ENCODE results near the gene TMEM259.

The TMEM259 gene

DNA sequence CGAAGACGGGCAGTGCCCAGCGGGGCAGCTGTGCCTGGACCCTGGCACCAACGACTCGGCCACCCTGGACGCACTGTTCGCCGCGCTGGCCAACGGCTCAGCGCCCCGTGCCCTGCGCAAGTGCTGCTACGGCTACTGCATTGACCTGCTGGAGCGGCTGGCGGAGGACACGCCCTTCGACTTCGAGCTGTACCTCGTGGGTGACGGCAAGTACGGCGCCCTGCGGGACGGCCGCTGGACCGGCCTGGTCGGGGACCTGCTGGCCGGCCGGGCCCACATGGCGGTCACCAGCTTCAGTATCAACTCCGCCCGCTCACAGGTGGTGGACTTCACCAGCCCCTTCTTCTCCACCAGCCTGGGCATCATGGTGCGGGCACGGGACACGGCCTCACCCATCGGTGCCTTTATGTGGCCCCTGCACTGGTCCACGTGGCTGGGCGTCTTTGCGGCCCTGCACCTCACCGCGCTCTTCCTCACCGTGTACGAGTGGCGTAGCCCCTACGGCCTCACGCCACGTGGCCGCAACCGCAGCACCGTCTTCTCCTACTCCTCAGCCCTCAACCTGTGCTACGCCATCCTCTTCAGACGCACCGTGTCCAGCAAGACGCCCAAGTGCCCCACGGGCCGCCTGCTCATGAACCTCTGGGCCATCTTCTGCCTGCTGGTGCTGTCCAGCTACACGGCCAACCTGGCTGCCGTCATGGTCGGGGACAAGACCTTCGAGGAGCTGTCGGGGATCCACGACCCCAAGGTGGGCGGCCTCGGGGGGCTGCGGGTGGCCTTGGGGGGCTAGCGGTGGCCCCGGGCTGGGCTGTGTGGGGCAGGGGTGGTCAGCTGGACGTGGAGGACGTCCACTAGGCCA is 15.9 kb downstream of the TMEM259 start:
- no peak for DNase-seq

GRCh38 chr19:1004204-1004802 is 16.6 kb downstream of the TMEM259 start:
- DNase-seq, result no peak

GRCh38 chr19:1003283-1003682 is 17.6 kb downstream of the TMEM259 start:
- no peak for DNase-seq

DNA sequence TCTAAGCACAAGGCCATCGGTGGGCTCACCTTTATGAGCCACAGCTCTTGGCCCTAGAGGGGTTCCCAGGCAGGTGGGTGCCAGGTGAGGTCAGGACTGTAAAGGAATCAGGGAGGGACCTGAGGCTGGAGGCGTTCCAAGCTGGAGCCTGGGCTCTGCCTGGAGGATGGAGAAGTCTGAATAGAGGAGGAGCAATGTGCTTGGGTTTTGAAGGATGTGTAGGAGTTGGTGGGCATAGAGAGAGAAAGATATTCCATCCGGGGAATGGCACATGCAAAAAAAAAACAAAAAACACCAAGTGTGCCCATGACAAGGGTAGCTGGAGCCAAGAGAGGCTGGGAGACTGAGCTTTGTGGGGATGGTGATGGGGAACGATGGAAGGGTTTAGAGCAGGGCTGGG is 18.3 kb downstream of the TMEM259 start:
- no peak for DNase-seq

GRCh38 chr19:1001538-1002166 is 19.3 kb downstream of the TMEM259 start:
- DNase-seq, result peak in 15 of 51 donors; percentile 2 to 53 (median 20)

- no peak for DNase-seq
Observed at GRCh38 chr19:1000591-1001537, 20.1 kb downstream of the TMEM259 start.

DNA sequence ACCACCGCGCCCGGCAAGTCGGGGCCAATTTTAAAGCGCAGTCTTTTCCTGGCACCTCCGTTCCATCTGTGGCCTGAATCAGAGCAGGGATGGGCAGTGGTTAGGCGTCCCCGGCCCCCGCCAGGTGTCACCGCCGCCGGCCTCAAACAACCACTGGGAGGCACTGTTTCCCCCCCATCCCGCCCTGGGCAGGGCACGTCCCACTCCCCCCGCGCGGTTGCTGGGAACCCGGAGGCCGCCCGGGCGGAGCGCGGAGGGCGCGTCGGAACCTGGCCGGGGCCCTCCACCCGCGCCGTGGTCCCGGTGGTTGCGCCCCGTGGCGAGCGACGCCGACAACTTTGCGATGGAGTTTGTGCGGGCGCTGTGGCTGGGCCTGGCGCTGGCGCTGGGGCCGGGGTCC is 20.8 kb downstream of the TMEM259 start, which contains the start of gene GRIN3B:
Gene GRIN3B (plus strand): TSS at position 325 of the 400 bp plus-strand sequence. CDS start 19 bp downstream, at position 344.
- DNase-seq, result peak in 4 of 51 donors; percentile 5 to 19 (median 14)

DNA sequence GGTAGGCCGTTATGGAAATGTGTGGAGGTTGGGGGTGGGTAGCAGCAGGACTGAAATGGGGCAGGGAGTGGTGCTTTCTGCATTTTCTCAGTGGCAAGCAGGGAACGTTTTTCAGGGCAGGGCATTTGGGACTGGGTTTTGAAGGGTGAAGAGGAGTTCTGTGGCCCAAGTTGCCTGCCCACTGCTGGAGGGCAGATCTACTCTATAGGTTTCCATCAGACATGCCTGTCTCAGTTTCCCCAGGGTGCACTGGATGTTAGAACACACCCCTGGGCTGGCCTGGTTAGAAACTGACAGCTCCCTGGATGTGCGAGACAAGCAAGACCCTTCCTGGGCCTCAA is 21.6 kb downstream of the TMEM259 start:
- DNase-seq, result no peak

GRCh38 chr19:998064-998463 is 22.9 kb downstream of the TMEM259 start:
- no peak for DNase-seq

- peak in 4 of 51 donors; percentile 8 to 27 (median 18) for DNase-seq
Observed at GRCh38 chr19:996051-996838, 24.7 kb downstream of the TMEM259 start.

GRCh38 chr19:995051-995827 is 25.7 kb downstream of the TMEM259 start:
- DNase-seq, result peak in 1 of 51 donors; percentile 6

- no peak for DNase-seq
Observed at GRCh38 chr19:994516-994915, 26.4 kb downstream of the TMEM259 start.

DNA sequence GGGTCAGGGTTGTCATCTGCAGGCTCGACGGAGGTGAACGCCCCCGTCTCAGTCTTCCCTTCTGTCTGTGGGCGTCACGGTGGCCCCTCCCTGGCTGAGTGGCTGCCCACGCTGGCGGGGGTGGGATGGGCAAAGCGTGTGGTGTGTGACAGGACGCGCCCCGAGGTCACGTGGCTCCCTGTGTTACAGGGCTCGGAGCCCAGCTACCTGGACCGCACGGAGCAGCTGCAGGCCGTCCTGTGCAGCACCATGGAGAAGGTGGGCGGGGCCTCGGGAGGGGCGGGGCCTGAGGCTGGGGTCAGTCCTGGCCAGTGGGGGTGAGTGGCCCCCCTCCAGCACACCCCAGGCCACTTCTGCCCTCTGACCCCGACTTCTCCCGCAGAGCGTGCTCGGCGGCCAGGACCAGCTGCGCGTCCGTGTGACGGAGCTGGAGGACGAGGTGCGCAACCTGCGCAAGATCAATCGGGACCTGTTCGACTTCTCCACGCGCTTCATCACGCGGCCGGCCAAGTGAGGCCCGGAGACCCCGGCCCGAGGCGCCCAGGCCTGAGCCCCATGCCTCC is 27.0 kb downstream of the TMEM259 start:
- no peak for DNase-seq

GRCh38 chr19:993361-993830 is 27.5 kb downstream of the TMEM259 start:
- DNase-seq, result no peak

DNA sequence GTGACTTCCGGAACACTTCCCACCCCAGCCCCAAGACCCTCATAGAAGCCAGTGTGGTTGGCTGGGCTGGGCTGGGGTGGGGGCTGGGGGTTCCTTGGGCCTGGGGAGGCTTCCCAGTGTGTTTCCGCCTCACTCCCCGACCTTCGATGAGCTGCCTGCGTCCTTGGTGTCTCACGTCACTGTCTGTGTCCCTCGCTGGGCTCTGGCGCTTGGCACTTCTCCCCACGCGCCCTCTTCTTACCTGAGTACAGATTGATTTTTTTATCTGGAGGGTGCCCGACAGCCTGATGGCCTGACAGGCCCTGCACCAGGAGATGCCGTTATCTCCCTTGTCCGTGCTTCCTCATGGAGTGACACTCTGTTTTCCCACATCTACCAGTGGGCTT is 28.3 kb downstream of the TMEM259 start:
- DNase-seq, result no peak

GRCh38 chr19:991932-992669 is 28.8 kb downstream of the TMEM259 start:
- DNase-seq, result no peak

DNA sequence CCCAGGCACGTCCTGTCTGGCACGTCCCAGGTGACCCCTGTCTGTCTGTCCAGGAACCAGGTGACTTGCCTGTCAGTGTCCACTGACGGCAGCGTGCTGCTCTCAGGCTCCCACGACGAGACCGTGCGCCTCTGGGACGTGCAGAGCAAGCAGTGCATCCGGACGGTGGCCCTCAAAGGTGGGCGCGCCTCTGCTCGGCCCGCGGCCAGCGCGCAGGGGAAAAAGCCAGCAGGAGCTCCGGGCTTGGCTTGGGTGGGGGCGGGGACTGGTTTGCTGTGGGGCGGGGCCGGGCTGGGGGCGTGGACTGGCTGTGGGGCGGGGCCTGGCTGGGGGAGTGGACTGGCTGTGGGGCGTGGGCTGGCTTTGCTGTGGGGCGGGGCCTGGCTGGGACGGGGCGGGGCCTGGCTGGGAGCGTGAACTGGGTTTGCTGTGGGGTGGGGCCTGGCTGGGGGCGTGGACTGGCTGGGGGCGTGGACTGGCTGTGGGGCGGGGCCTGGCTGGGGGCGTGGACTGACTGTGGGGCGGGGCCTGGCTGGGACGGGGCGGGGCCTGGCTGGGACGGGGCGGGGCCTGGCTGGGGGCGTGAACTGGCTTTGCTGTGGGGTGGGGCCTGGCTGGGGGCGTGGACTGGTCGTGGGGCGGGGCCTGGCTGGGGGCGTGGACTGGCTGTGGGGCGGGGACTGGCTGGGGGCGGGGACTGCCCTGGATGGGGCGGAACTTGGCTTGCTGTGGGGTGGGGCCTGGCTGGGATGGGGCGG is 29.6 kb downstream of the TMEM259 start:
- DNase-seq, result peak in 3 of 51 donors; percentile 12 to 35 (median 35)

GRCh38 chr19:990746-991145 is 30.2 kb downstream of the TMEM259 start:
- no peak for DNase-seq
